HG03439 (cell line): Measurements from ENCODE around the gene CHD3.
"Not testable (repeated sequence)": the region's sequence is repeated elsewhere in the genome, so short reads cannot be mapped to it uniquely, and the experiment has no call there.

Experiments
- ATAC-seq: cut with Tn5 transposase; IDR thresholded peaks from one replicate; pipeline ENCODE4 v1.9.1; 2021; ENCODE audit warnings: mild to moderate bottlenecking, moderate library complexity; ENCODE audit not compliant: unreplicated experiment

CHD3 gene

GRCh38 chr17:7849751-7850504 lies 38.7 kb upstream of the CHD3 start:
- ATAC-seq = no peak

- no peak for ATAC-seq
These were observed 37.7 kb upstream of the CHD3 start for GRCh38 chr17:7850701-7851437.

- peak; percentile 67 for ATAC-seq
These were observed 36.9 kb upstream of the CHD3 start for GRCh38 chr17:7851438-7852261.

GRCh38 chr17:7852262-7852670 lies 36.3 kb upstream of the CHD3 start:
- ATAC-seq = no peak

GRCh38 chr17:7852919-7853690 lies 35.5 kb upstream of the CHD3 start:
- no peak for ATAC-seq

GRCh38 chr17:7853691-7854038 lies 34.9 kb upstream of the CHD3 start:
- ATAC-seq = no peak

- ATAC-seq = no peak
These were observed 34.4 kb upstream of the CHD3 start for GRCh38 chr17:7854078-7854777.

- no peak for ATAC-seq
These were observed 33.5 kb upstream of the CHD3 start, which contains the start of gene TMEM88 for GRCh38 chr17:7854851-7855659. TMEM88 (plus strand) TSS chr17:7855066; CDS start chr17:7855075, 9 bp downstream.

- no peak for ATAC-seq
These were observed 33.0 kb upstream of the CHD3 start for GRCh38 chr17:7855660-7856010.

GRCh38 chr17:7856011-7856810 lies 32.4 kb upstream of the CHD3 start:
- ATAC-seq = no peak

- peak; percentile 72 for ATAC-seq
These were observed 31.5 kb upstream of the CHD3 start, which contains the start of gene NAA38 for GRCh38 chr17:7856811-7857712. NAA38 (minus strand) TSS chr17:7857559; CDS start chr17:7857463, 96 bp downstream.

- peak; percentile 40 for ATAC-seq
These were observed 30.7 kb upstream of the CHD3 start, which contains the start of gene CYB5D1 for GRCh38 chr17:7857713-7858521. CYB5D1 (plus strand) TSS chr17:7858003; CDS start chr17:7858135, 132 bp downstream.

GRCh38 chr17:7858522-7858810 lies 30.1 kb upstream of the CHD3 start:
- no peak for ATAC-seq

GRCh38 chr17:7859028-7859427 lies 29.6 kb upstream of the CHD3 start:
- ATAC-seq = no peak

- ATAC-seq = no peak
These were observed 25.7 kb upstream of the CHD3 start for GRCh38 chr17:7862692-7863437.

GRCh38 chr17:7864384-7864783 lies 24.2 kb upstream of the CHD3 start:
- ATAC-seq = not testable (repeated sequence)
